Lower leg skin (tissue), 3 donors: ENCODE measurements around the gene CEP170.
"Not testable (repeated sequence)": the region's sequence is repeated elsewhere in the genome, so short reads cannot be mapped to it uniquely, and the experiment has no call there.

Source experiments
- POLR2A ChIP-seq, 2 donors: fragments of 450-650 bp; IDR thresholded peaks; one replicate each; pipeline ENCODE4 v1.6.1; 2016 to 2017; ENCODE audit warnings: antibody characterized with exemption in 2 of 2, mild to moderate bottlenecking in 1 of 2, moderate library complexity in 1 of 2
- TF ChIP-seq, protein P1 (sequence below), 3 donors: fragments of 450-650 bp; IDR thresholded peaks; one replicate each; pipeline ENCODE4 v1.5.1; 2016; ENCODE audit warnings: antibody characterized with exemption in 3 of 3, mild to moderate bottlenecking in 3 of 3, moderate library complexity in 2 of 3

DNA sequence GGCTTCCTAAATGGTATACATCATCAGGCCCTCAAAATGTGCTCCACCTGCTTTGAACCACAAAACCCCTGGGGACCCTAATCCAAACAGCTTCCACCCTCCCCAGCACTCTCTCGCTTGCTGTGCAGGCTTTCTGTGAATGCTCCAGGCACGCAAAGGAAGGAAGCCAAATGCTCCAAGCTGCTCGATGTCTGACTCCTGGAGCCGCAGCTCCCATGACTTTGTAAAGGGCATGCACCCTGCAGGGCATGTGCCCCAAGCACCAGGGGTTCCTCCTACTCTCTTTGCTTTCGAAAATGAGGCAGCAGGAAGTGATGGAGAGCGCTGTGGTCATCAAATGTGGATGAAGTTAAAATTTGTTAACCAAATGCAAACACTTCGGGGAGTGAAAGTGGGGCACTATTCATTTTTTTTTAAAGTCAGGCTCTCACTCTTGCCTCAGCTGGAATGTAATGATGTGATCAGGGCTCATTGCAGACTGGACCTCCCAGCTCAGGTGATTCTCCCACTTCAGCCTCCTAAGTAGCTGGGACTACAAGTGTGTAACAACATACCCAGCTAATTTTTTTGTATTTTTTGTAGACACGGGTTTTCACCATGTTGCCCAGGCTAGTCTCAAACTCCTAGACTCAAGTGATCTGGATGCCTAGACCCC lies 140.9 kb downstream of the CEP170 start:
- not testable (repeated sequence) for TF ChIP-seq POLR2A (IDR thresholded peaks at IDR 0.05)
- TF ChIP-seq, protein P1, sequence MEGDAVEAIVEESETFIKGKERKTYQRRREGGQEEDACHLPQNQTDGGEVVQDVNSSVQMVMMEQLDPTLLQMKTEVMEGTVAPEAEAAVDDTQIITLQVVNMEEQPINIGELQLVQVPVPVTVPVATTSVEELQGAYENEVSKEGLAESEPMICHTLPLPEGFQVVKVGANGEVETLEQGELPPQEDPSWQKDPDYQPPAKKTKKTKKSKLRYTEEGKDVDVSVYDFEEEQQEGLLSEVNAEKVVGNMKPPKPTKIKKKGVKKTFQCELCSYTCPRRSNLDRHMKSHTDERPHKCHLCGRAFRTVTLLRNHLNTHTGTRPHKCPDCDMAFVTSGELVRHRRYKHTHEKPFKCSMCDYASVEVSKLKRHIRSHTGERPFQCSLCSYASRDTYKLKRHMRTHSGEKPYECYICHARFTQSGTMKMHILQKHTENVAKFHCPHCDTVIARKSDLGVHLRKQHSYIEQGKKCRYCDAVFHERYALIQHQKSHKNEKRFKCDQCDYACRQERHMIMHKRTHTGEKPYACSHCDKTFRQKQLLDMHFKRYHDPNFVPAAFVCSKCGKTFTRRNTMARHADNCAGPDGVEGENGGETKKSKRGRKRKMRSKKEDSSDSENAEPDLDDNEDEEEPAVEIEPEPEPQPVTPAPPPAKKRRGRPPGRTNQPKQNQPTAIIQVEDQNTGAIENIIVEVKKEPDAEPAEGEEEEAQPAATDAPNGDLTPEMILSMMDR (IDR thresholded peaks at IDR 0.05), result not testable (repeated sequence)
